HepG2 (cell line): Measurements from ENCODE around the gene CENATAC. TPM values are rescaled to one million over a fixed set of nuclear protein-coding genes. Genes with fewer than 3 reads are reported as not detected.

Experiments used
- ATAC-seq: fragments of 200-7000 bp; cut with Tn5 transposase; 3 replicates; pipeline ENCODE4 v1.9.1; 2020; ENCODE audit warnings: mild to moderate bottlenecking, moderate library complexity
- BruUV-seq: library from RNA; stranded (reverse); fragments of 400-500 nt; replicated peaks from 2 replicates; lab custom pipeline; 2021; lab: Mats Ljungman, UMichigan
- CTCF ChIA-PET: fragments of 300-600 bp; formaldehyde crosslinking; extraction: SDS; loops from one replicate; lab custom pipeline; 2021; ENCODE audit warnings: low total read pairs, inconsistent platforms, low intra/inter-chr PET ratio; lab: Yijun Ruan, JAX
- POLR2A ChIA-PET: fragments of 350-600 bp; sonication (Branson Sonifier 250); formaldehyde crosslinking; loops from one replicate; lab custom pipeline; 2020; ENCODE audit warnings: antibody characterized with exemption, inconsistent platforms; lab: Yijun Ruan, JAX
- DNase-seq: peaks from one replicate; pipeline ENCODE4 v3.0.0-alpha.2; 2015; ENCODE audit warnings: low spot score
- FAIRE-seq: peaks from 3 replicates; lab custom pipeline; 2011; peaks lifted over from hg19 to GRCh38; lab: Jason Lieb, UNC
- H2AFZ ChIP-seq: one replicate; pipeline ENCODE4 v1.6.1; 2011; ENCODE audit warnings: low read length, inconsistent platforms
- H3K27ac ChIP-seq: fragments of 300-600 bp; 3 replicates; pipeline ENCODE4 v1.8.0; 2011; ENCODE audit warnings: mixed run types, mild to moderate bottlenecking, mixed read lengths, low read length, inconsistent platforms; ENCODE audit not compliant: insufficient read depth; ENCODE audit errors: extremely low read length
- H3K27me3 ChIP-seq, 2 experiments: fragments of 200-600 bp in 1 of 2; 2 replicates in 1 of 2; 3 replicates in 1 of 2; pipeline versions ENCODE4 v1.6.0 to v1.8.0; 2011; ENCODE audit warnings: low read length in 2 of 2, mild to moderate bottlenecking in 2 of 2, moderate library complexity in 2 of 2, inconsistent platforms in 1 of 2; ENCODE audit not compliant: insufficient read depth in 2 of 2, control insufficient read depth in 1 of 2
- H3K36me3 ChIP-seq, 2 experiments: fragments of 200-600 bp in 1 of 2; replicated peaks in 1 of 2; 2 replicates in 1 of 2; 3 replicates in 1 of 2; pipeline versions ENCODE4 v1.5.1 to v1.8.0; 2011; ENCODE audit warnings: low read length in 2 of 2, inconsistent platforms in 1 of 2; ENCODE audit not compliant: insufficient read depth in 2 of 2, control insufficient read depth in 1 of 2
- H3K4me1 ChIP-seq: 2 replicates; pipeline ENCODE4 v1.5.1; 2012; ENCODE audit warnings: low read length, inconsistent platforms; ENCODE audit not compliant: insufficient read depth
- H3K4me2 ChIP-seq: 2 replicates; pipeline ENCODE4 v1.6.0; 2011; ENCODE audit warnings: low read depth, low read length, inconsistent platforms
- H3K4me3 ChIP-seq, 3 experiments: fragments of 200-600 bp in 1 of 3; sonication (generic), shearing (Covaris generic) in 1 of 3; replicated peaks in 1 of 3; 2 replicates each; pipeline ENCODE4 v1.5.1; 2011 to 2016; ENCODE audit warnings: low read length in 3 of 3, inconsistent platforms in 2 of 3, low read depth in 2 of 3, mild to moderate bottlenecking in 2 of 3, control low read depth in 1 of 3, mixed read lengths in 1 of 3; ENCODE audit not compliant: insufficient read depth in 1 of 3
- H3K79me2 ChIP-seq: one replicate; pipeline ENCODE4 v1.6.1; 2011; ENCODE audit warnings: low read length, inconsistent platforms; ENCODE audit not compliant: insufficient read depth
- H3K9ac ChIP-seq: 2 replicates; pipeline ENCODE4 v1.6.0; 2011; ENCODE audit warnings: mild to moderate bottlenecking, low read depth, low read length, inconsistent platforms; ENCODE audit not compliant: insufficient read depth
- H3K9me3 ChIP-seq: 2 replicates; pipeline ENCODE4 v1.5.1; 2012; ENCODE audit warnings: mild to moderate bottlenecking, low read length
- H4K20me1 ChIP-seq: 2 replicates; pipeline ENCODE4 v1.6.0; 2011; ENCODE audit warnings: inconsistent platforms, mild to moderate bottlenecking, low read length, moderate library complexity; ENCODE audit not compliant: insufficient read depth
- JUND ChIP-seq: sonication (generic); formaldehyde crosslinking; IDR thresholded peaks from 2 replicates; pipeline ENCODE4 v1.8.0; 2022; ENCODE audit warnings: mild to moderate bottlenecking, missing genetic modification reagents
- KMT2B ChIP-seq: IDR thresholded peaks from 2 replicates; pipeline ENCODE4 v1.6.1; 2016; ENCODE audit warnings: missing genetic modification reagents, missing compliant biosample characterization
- MED13 ChIP-seq: sonication (generic); formaldehyde crosslinking; IDR thresholded peaks from 2 replicates; pipeline ENCODE4 v1.5.0; 2020; ENCODE audit warnings: missing genetic modification reagents
- NPAS2 ChIP-seq: sonication (generic); formaldehyde crosslinking; IDR thresholded peaks from 2 replicates; pipeline ENCODE4 v1.8.0; 2022; ENCODE audit warnings: mild to moderate bottlenecking, missing genetic modification reagents, borderline replicate concordance
- RAD21 ChIP-seq: fragments of 450-650 bp; formaldehyde crosslinking; IDR thresholded peaks from 2 replicates; pipeline ENCODE4 v1.5.0; 2020; ENCODE audit warnings: mild to moderate bottlenecking
- TCF12 ChIP-seq, 2 experiments: fragments of 450-650 bp in 1 of 2; sonication (generic) in 1 of 2; formaldehyde crosslinking in 1 of 2; IDR thresholded peaks; 2 replicates each; pipeline versions ENCODE4 v1.6.1 to v1.8.0; 2017 to 2022; ENCODE audit warnings: antibody characterized with exemption in 1 of 2, mild to moderate bottlenecking in 1 of 2, missing genetic modification reagents in 1 of 2, moderate library complexity in 1 of 2
- TRAFD1 ChIP-seq: sonication (generic); formaldehyde crosslinking; IDR thresholded peaks from 2 replicates; pipeline ENCODE4 v1.5.1; 2020; ENCODE audit warnings: missing genetic modification reagents, mild to moderate bottlenecking, borderline replicate concordance
- ZNF564 ChIP-seq: sonication (generic); formaldehyde crosslinking; IDR thresholded peaks from 2 replicates; pipeline ENCODE4 v1.8.1; 2023; ENCODE audit warnings: mild to moderate bottlenecking, missing genetic modification reagents
- ZNF629 ChIP-seq: sonication (generic); formaldehyde crosslinking; conservative IDR thresholded peaks from 2 replicates; pipeline ENCODE4 v1.5.0; 2020; ENCODE audit warnings: missing genetic modification reagents
- ZSCAN21 ChIP-seq: sonication (generic); formaldehyde crosslinking; IDR thresholded peaks from 2 replicates; pipeline ENCODE4 v1.8.0; 2022; ENCODE audit warnings: mild to moderate bottlenecking, missing genetic modification reagents, moderate library complexity, borderline replicate concordance
- WGBS: methylation state at CpG from one replicate; pipeline ENCODE4 v1.1.6; 2017; ENCODE audit warnings: low lambda C conversion rate; 5-methylcytosine and 5-hydroxymethylcytosine counted together
- in situ Hi-C: cut with HindIII; loops from 2 replicates; pipeline ENCODE4 v1.10.0; 2017; ENCODE audit warnings: low pct_unique_long_range_greater_than_20kb; ENCODE audit not compliant: extremely low pct_ligation_motif_present
- intact Hi-C: fragments of 100-400 bp; cut with micrococcal nuclease; formaldehyde crosslinking; loops from one replicate; pipeline ENCODE4 v1.10.0; 2022; ENCODE audit not compliant: unreplicated experiment
- polyA plus RNA-seq, 8 experiments: library from polyadenylated mRNA; depleted of rRNA in 3 of 8; stranded (reverse) in 7 of 8; unstranded in 1 of 8; fragments of >200 nt; fragmentation: Illumina TruSeq in 4 of 8; extraction: Trizol in 4 of 8; gene quantifications; 2 replicates each; pipeline versions ENCODE4 v1.2.1 to v1.2.3, GENCODE V29; 2011 to 2016; ENCODE audit warnings: low read depth in 4 of 8, missing spikeins in 1 of 8, mixed read lengths in 1 of 8; ENCODE audit not compliant: insufficient read depth in 1 of 8
- total RNA-seq, 5 experiments: library from RNA; depleted of rRNA; stranded (reverse); fragments of >200 nt; fragmentation: Illumina TruSeq; extraction: Trizol; gene quantifications; 2 replicates each; pipeline ENCODE4 v1.2.3, GENCODE V29; 2016; ENCODE audit warnings: low read depth in 1 of 5
- TF ChIP-seq, protein P1 (sequence below): sonication (generic); formaldehyde crosslinking; conservative IDR thresholded peaks from 2 replicates; pipeline ENCODE4 v1.8.0; 2022; ENCODE audit warnings: low read depth, missing genetic modification reagents

The CENATAC gene
- total and polyA plus RNA-seq, 2 of the 13 experiments (the other 11 are each of a cell fraction or from before 2014, with no cell fraction given): 21.7 to 25.0 TPM

- DNase-seq (no peak), FAIRE-seq (no peak), ATAC-seq (no peak)
- POLR2A ChIA-PET: interaction anchor here (1.1 to 2.8 kb wide), 6 partner anchors 9 to 77 kb away, joined by 3 to 12 read pairs (median 6); partner anchors contain the start of genes CENATAC, DPAGT1, HMBS and VPS11
- no peaks in the 10 kb centered on the region; a peak in 1 of 5 replicates for H3K27me3 ChIP-seq
- H3K9me3 ChIP-seq: no peaks in the 10 kb centered on the region
- intact Hi-C loops: no loop called here
- H3K4me1 ChIP-seq: peaks cover 92% of the 10 kb centered on the region
- 69% methylated on average over 5 of the region's 5 CpGs for WGBS
- CTCF ChIA-PET: no interaction called here
- no peak overlapping the region for H2AFZ ChIP-seq
- H3K27ac ChIP-seq: peak overlapping the region; percentile 77
- BruUV-seq: no TSS peak
- peak overlapping the region; percentile 99 for H3K4me2 ChIP-seq
- H3K36me3 ChIP-seq: peaks cover 4% of the 10 kb centered on the region in 2 experiments; a peak in 3 of 5 replicates
- 0 out of 2 replicates have a peak overlapping the region, but pooled peaks have one; percentile 77 for H3K9ac ChIP-seq
- peaks cover 5% of the 10 kb centered on the region; the same call in 1 of the 2 replicates for H4K20me1 ChIP-seq
- peak overlapping the region in 1 of 3 experiments; percentile 82; a peak in 2 of 6 replicates for H3K4me3 ChIP-seq
- peaks cover 63% of the 10 kb centered on the region for H3K79me2 ChIP-seq
- in situ Hi-C loops: no loop called here
- 0 out of 2 replicates have a peak, but pooled peaks have one; percentile 21 for TF ChIP-seq ZSCAN21 (CRISPR knock-in tag)
- no peak for TF ChIP-seq ZNF629 (CRISPR knock-in tag)
- TF ChIP-seq JUND (CRISPR knock-in tag): no peak
- TF ChIP-seq, protein P1, sequence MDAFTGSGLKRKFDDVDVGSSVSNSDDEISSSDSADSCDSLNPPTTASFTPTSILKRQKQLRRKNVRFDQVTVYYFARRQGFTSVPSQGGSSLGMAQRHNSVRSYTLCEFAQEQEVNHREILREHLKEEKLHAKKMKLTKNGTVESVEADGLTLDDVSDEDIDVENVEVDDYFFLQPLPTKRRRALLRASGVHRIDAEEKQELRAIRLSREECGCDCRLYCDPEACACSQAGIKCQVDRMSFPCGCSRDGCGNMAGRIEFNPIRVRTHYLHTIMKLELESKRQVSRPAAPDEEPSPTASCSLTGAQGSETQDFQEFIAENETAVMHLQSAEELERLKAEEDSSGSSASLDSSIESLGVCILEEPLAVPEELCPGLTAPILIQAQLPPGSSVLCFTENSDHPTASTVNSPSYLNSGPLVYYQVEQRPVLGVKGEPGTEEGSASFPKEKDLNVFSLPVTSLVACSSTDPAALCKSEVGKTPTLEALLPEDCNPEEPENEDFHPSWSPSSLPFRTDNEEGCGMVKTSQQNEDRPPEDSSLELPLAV: no peak
- TF ChIP-seq ZNF564 (CRISPR knock-in tag): no peak
- no peak for TF ChIP-seq NPAS2 (CRISPR knock-in tag)
- TF ChIP-seq MED13 (CRISPR knock-in tag): no peak
- no peak for TF ChIP-seq RAD21 (CRISPR knock-in tag)
- no peak for TF ChIP-seq TCF12 (IDR thresholded peaks at IDR 0.05)
- TF ChIP-seq TCF12 (CRISPR knock-in tag; IDR thresholded peaks at IDR 0.05): no peak
- TF ChIP-seq TRAFD1 (CRISPR knock-in tag): 0 out of 2 replicates have a peak, but pooled peaks have one; percentile 14
- TF ChIP-seq KMT2B (CRISPR knock-in tag): no peak
Observed at GRCh38 chr11:119025099-119025473, 27.1 kb downstream of the CENATAC start.
